Measurements from ENCODE around the gene ZNHIT2.

GRCh38 chr11:65141896-65142494 is 24.5 kb upstream of the ZNHIT2 start:
- no peak for TF ChIP-seq SP1 (IDR thresholded peaks at IDR 0.05)
- TF ChIP-seq L3MBTL2 (conservative IDR thresholded peaks at IDR 0.05), result no peak

Measured in HEK293T (cell line).